ENCODE measurements around the gene ALDH1A2. TPM values are rescaled to one million over a fixed set of nuclear protein-coding genes. Genes with fewer than 3 reads are reported as not detected.

The ALDH1A2 gene
- total RNA-seq, 1 donor from 2014 or later = 14.2 TPM

- DNase-seq (ENCODE audit: missing footprints) = no peak
- ATAC-seq = no peak
- intact Hi-C loops (cut with DNase I) = loop anchor here (5.0 kb wide), 2 partner anchors 342 to 522 kb away; no protein-coding TSS in a partner anchor
Observed at GRCh38 chr15:58074452-58074851, 8.9 kb upstream of the ALDH1A2 start.

- DNase-seq (ENCODE audit: missing footprints) = peak; percentile 68
- no peak for ATAC-seq
- intact Hi-C loops (cut with DNase I) = loop anchor here (2.0 to 5.0 kb wide), 3 partner anchors 320 to 519 kb away; no protein-coding TSS in a partner anchor
Observed at GRCh38 chr15:58070801-58071418, 5.4 kb upstream of the ALDH1A2 start.

- intact Hi-C loops (cut with DNase I) = loop anchor here (5.0 to 10.0 kb wide), 3 partner anchors 147 to 507 kb away; no protein-coding TSS in a partner anchor
- ATAC-seq (no peak), DNase-seq (ENCODE audit: missing footprints) (no peak)
Observed at GRCh38 chr15:58069008-58069407, 3.5 kb upstream of the ALDH1A2 start.

- peak; percentile 95 for ATAC-seq
- peak; percentile 89 for DNase-seq (ENCODE audit: missing footprints)
- intact Hi-C loops (cut with DNase I) = loop anchor here (2.0 to 10.0 kb wide), 4 partner anchors 144 to 504 kb away; no protein-coding TSS in a partner anchor
Observed at GRCh38 chr15:58066042-58066867, 744 bp upstream of the ALDH1A2 start.

- intact Hi-C loops (cut with DNase I) = loop anchor here (5.0 to 10.0 kb wide), 3 partner anchors 143 to 503 kb away; no protein-coding TSS in a partner anchor
- DNase-seq (ENCODE audit: missing footprints) = peak; percentile 68
- peak; percentile 26 for ATAC-seq
Observed at GRCh38 chr15:58064980-58065444, 499 bp downstream of the ALDH1A2 start.

- ATAC-seq = no peak
- intact Hi-C loops (cut with DNase I) = loop anchor here (10.0 kb wide), 1 partner anchor 400 kb away; no protein-coding TSS in a partner anchor
- DNase-seq (ENCODE audit: missing footprints) = no peak
Observed at GRCh38 chr15:58064082-58064979, 1.2 kb downstream of the ALDH1A2 start.

- DNase-seq (ENCODE audit: missing footprints) (no peak), ATAC-seq (no peak)
- intact Hi-C loops (cut with DNase I) = loop anchor here (10.0 kb wide), 1 partner anchor 399 kb away; no protein-coding TSS in a partner anchor
Observed at GRCh38 chr15:58063614-58064013, 1.9 kb downstream of the ALDH1A2 start.

GRCh38 chr15:58062983-58063382 lies 2.5 kb downstream of the ALDH1A2 start:
- no peak for DNase-seq (ENCODE audit: missing footprints)
- intact Hi-C loops (cut with DNase I) = loop anchor here (10.0 kb wide), 1 partner anchor 398 kb away; no protein-coding TSS in a partner anchor

GRCh38 chr15:58062175-58062574 lies 3.3 kb downstream of the ALDH1A2 start:
- ATAC-seq = no peak
- intact Hi-C loops (cut with DNase I) = loop anchor here (10.0 kb wide), 1 partner anchor 397 kb away; no protein-coding TSS in a partner anchor
- no peak for DNase-seq (ENCODE audit: missing footprints)

More at GRCh38 chr15:58062983-58063382, 2.5 kb downstream of the ALDH1A2 start:
- no peak for ATAC-seq

GRCh38 chr15:58060575-58060974 lies 4.9 kb downstream of the ALDH1A2 start:
- DNase-seq (ENCODE audit: missing footprints) (no peak), ATAC-seq (no peak)
- intact Hi-C loops (cut with DNase I) = loop anchor here (10.0 kb wide), 1 partner anchor 396 kb away; no protein-coding TSS in a partner anchor

- intact Hi-C loops (cut with DNase I) = no loop called here
- ATAC-seq (no peak), DNase-seq (ENCODE audit: missing footprints) (no peak)
Observed at GRCh38 chr15:58058729-58059128, 6.8 kb downstream of the ALDH1A2 start.

GRCh38 chr15:58058073-58058472 lies 7.4 kb downstream of the ALDH1A2 start:
- no peak for ATAC-seq
- intact Hi-C loops (cut with DNase I) = no loop called here
- no peak for DNase-seq (ENCODE audit: missing footprints)

GRCh38 chr15:58057559-58057958 lies 8.0 kb downstream of the ALDH1A2 start:
- DNase-seq (ENCODE audit: missing footprints) = no peak
- intact Hi-C loops (cut with DNase I) = no loop called here
- no peak for ATAC-seq

GRCh38 chr15:58056015-58056414 lies 9.5 kb downstream of the ALDH1A2 start:
- intact Hi-C loops (cut with DNase I) = no loop called here
- no peak for ATAC-seq
- DNase-seq (ENCODE audit: missing footprints) = no peak

GRCh38 chr15:58053315-58054153 lies 12.0 kb downstream of the ALDH1A2 start:
- peak; percentile 56 for ATAC-seq
- intact Hi-C loops (cut with DNase I) = no loop called here
- no peak for DNase-seq (ENCODE audit: missing footprints)

GRCh38 chr15:58052334-58052733 lies 13.2 kb downstream of the ALDH1A2 start:
- no peak for DNase-seq (ENCODE audit: missing footprints)
- ATAC-seq = no peak
- intact Hi-C loops (cut with DNase I) = no loop called here

- no peak for ATAC-seq
- intact Hi-C loops (cut with DNase I) = no loop called here
- no peak for DNase-seq (ENCODE audit: missing footprints)
Observed at GRCh38 chr15:58049520-58050227, 15.8 kb downstream of the ALDH1A2 start.

Data from Right ventricle myocardium inferior (tissue), 1 donor.